HTERT RPE-1 (cell line): Measurements from ENCODE around the gene SPATA31E1.
"Not testable (repeated sequence)": the region's sequence is repeated elsewhere in the genome, so short reads cannot be mapped to it uniquely, and the experiment has no call there.

Experiments
- in situ Hi-C: fragments of 300-500 bp; cut with MboI; formaldehyde crosslinking; loops from 4 replicates; pipeline ENCODE4 v1.14.3; 2020; ENCODE audit warnings: low sequenced_read_pairs

Gene SPATA31E1

DNA sequence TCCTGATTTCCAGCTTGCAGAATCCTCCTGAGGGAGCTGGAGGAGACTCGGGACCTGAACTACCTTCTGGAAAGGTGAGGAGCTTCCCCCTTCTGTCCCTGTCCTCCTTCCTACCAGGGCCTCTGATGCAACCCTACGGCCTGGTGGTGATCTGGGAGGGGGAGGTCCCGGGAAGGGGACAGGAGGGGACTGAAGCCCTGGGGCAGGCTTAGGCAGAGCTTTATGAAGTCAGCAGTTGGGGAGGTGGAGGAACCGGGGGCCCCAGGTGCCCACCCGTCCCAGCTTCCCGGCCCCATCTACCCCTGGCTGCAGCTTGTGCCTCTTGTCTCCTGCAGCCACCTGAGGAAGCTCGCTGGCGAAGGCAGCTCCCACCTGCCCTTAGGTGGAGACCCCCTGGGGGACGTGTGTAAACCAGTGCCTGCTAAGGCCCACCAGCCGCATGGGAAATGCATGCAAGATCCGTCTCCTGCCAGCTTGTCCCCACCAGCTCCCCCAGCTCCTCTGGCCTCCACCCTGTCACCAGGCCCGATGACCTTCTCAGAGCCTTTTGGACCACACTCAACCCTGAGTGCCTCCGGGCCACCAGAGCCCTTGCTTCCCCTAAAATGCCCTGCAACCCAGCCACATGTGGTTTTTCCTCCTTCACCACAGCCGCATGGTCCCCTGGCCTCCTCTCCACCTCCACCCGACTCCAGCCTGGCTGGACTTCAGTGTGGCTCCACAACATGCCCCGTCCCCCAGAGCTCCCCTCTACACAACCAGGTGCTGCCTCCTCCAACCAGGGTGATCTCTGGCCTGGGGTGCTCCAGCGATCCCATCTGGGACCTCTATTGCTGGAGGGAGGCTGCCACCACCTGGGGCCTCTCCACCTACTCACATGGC lies 2.1 kb downstream of the SPATA31E1 start:
- in situ Hi-C loops, result no loop called here

DNA sequence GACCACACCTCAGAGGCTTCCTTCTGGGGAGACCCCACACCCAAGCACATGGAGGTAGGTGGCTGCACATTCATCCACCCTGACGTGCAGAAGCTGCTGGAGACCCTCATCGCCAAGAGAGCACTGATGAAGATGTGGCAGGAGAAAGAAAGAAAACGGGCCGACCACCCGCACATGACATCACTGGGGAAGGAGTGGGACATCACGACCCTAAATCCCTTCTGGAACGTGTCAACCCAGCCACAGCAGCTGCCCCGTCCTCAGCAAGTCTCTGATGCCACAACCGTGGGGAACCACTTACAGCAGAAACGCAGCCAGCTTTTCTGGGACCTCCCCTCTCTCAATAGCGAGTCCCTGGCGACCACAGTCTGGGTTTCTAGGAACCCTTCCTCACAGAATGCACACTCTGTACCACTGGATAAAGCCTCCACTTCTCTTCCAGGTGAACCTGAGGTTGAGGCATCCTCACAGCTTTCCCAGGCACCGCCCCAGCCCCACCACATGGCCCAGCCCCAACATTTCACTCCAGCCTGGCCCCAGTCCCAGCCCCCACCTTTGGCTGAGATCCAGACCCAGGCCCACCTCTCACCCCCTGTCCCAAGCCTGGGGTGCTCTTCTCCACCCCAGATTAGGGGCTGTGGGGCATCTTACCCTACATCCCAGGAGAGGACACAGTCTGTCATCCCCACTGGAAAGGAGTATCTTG lies 3.0 kb downstream of the SPATA31E1 start:
- in situ Hi-C loops, result no loop called here

DNA sequence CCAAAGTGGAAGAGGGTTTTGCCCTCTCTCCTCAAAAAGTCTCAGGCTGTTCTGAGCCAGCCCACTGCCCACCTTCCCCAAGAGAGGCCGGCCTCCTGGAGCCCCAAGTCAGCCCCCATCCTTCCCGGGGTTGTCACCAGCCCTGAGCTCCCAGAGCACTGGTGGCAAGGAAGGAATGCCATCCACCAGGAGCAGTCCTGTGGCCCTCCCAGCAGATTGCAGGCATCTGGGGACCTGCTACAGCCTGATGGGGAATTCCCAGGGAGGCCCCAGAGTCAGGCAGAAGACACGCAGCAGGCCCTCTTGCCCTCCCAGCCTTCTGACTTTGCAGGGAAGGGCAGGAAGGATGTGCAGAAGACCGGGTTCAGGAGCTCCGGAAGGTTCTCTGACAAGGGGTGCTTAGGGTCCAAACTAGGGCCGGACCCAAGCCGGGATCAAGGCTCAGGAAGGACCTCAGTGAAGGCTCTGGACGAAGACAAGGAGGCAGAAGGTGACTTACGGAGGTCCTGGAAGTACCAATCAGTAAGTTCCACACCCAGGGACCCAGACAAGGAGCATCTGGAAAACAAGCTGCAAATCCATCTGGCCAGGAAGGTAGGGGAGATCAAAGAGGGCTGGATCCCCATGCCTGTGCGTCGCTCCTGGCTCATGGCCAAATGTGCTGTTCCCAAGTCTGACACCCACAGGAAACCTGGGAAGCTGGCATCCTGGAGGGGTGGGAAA lies 3.7 kb downstream of the SPATA31E1 start:
- in situ Hi-C loops, result no loop called here

DNA sequence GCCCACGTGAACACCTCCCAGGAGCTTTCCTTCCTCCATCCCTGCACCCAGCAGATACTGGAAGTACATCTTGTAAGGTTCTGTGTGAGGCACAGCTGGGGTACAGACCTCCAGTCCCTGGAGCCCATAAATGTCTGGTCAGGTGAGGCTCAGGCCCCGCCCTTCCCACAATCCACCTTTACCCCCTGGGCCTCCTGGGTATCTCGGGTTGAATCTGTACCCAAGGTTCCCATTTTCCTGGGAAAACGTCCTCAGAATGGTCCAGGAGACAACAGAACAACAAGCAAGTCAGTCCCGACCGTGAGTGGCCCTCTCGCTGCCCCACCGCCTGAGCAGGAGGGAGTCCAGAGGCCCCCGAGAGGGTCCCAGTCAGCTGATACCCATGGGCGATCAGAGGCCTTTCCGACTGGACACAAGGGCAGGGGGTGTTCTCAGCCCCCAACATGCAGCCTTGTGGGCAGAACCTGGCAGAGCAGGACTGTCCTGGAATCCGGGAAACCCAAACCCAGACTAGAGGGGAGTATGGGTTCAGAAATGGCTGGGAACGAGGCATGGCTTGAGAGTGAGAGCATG lies 4.3 kb downstream of the SPATA31E1 start:
- in situ Hi-C loops, result no loop called here

DNA sequence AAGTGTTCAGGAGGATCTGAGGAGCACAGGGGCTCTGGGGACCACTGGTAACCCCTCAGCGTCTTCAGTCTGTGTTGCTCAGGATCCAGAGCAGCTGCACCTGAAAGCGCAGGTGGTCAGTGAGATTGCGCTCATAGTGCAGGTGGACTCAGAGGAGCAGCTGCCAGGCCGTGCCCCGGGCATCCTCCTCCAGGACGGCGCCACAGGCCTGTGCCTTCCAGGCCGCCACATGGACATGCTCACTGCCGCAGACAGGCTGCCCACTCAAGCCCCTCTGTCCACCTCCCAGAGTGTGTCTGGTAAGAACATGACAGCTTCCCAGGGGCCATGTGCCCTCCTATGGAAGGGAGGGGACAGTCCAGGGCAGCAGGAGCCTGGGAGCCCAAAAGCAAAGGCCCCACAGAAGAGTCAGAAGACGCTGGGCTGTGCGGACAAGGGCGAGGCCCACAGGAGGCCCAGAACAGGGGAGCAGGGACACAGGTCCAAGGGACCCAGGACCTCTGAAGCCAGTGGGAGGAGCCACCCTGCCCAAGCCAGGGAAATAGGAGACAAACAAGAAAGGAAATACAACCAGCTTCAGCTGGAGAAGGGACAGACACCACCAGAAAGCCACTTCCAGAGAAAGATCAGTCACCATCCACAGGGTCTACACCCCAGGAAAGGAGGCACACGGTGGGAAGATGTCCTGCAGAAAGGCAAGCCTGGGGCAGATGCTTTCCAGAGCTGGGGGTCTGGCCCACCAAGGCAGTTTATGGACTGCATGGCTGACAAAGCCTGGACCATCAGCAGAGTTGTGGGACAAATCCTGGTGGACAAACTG lies 5.2 kb downstream of the SPATA31E1 start:
- in situ Hi-C loops, result no loop called here

DNA sequence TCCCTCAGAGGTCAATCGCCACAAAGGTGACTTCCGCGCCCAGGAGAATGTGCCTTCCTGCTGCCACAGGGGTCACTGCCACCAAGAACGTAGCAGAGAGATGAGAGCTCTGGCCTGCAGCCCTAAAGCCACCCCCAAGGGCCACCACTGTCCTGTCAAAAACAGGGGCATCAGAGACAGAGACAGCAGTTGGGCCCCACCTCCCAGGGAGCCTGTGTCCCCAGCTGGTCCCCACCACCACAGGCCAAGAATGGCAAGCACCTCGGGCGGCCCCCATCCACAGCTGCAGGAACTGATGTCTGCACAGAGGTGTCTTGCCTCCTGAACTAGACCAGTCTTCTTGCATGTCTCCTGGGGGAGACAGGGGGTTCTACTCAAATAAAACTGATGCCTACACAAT lies 5.8 kb downstream of the SPATA31E1 start:
- in situ Hi-C loops, result no loop called here

DNA sequence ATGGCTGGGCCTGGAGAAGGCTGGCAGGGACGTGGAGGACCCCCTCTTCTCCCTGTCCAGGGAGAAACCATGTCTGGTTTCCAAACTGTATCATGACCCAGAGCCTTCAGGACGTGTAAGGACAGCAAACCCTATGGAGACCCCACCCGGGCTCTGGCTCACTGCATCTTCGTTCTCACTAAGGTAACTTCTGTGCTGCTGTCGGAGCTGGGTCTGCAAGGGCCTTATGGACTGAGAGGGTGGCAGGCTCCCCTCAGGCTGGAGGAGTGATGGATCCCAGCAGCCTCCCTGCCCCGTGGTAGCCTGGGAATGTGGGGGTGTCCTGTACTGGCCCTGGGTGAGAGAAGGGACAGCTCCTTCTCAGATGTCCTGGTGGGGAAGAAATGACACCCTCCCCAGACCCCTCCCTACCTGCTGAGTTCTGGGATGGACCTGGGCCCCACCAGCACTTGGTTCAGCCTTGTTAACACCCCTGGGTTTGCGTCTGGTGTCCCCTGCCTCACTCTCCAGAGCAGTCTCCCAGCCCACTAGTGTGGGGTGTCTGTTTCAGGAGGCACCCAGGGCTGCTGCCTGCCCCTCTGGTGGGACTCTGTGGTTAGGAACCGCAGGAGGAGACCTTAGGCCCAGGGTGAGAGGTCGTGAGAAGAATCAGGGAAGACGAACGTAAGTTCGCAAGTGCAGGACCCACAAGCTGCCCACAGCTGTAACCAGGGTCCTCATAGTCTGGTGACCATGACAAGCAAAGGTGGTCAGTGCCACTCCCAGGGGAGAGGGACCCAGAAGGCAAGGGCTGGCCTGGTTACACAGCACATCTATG lies 6.6 kb downstream of the SPATA31E1 start:
- in situ Hi-C loops, result no loop called here

DNA sequence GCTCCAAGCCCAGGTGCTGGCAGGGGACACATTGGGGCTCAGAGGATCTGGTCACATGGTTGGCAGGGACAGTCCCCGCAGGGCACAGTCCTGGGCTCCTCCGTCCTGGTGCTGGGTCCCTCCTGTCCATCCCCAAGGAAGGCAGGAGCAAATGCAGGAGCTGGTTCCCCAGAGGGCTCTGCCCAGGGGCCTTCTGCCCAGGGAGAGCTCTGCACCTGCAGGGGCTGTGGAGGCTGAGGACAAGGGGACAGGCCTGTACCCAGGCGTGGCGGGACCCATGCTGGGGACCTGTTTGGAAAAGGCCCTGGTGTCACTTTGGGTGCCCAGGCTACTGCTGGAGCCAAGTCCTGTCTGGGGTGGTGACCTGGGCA lies 7.2 kb downstream of the SPATA31E1 start:
- in situ Hi-C loops, result no loop called here

DNA sequence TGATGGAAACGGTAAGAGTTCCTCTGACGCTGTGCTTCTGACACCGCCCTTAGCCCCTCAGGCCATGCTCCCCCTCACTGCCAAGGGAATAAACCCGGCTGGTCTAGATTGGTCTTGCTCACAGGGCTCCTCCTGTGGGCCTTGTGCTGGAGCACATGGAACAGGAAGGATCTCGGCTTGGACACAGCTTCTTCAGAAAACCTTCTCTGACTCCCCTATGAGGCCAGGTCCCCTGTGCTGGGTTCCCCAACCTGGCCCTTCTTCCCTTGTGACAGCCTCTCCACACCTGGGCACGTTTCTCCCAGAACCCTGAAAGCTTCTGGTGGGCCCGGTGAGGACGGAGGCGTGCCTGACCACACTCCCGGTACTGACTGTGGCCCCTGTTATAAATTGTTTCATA lies 8.2 kb downstream of the SPATA31E1 start:
- in situ Hi-C loops, result no loop called here

DNA sequence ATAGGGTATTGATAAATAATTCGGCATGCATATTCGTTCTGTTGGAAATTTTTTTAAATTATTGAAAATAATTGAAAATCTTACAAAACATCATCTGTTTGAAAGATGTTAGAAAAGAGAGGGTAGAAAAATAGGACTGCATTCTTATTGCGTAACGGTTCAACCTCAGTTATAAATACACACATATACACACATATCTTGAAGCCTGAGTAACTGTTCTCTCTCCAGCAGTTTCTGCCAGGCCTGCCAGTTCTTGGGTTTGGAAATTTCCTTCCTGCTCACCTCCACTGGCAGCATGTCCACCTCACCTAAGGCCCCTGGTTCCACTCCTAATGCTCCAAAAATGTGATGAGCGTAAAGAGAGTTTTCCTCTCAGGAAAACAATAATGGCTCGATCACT lies 9.1 kb downstream of the SPATA31E1 start:
- in situ Hi-C loops, result no loop called here

DNA sequence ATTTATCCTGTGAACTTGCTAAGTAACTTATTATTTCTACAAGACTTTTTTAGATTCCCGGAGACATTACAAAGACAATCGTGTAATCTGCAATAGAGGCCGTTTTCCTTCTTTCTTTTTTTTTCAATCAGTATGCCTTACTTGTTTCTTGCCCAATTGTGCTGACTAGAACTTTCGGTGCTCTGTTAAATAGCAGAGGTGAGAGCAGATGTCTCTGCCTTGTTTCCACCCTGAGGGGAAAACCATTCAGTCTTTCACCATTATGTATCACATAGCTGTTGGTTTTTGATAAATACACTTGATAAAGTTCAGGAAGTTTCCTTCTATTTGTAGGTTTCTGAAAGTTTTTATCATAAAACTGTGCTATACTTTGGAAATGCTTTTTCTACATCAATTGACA lies 10.3 kb downstream of the SPATA31E1 start:
- in situ Hi-C loops, result no loop called here

DNA sequence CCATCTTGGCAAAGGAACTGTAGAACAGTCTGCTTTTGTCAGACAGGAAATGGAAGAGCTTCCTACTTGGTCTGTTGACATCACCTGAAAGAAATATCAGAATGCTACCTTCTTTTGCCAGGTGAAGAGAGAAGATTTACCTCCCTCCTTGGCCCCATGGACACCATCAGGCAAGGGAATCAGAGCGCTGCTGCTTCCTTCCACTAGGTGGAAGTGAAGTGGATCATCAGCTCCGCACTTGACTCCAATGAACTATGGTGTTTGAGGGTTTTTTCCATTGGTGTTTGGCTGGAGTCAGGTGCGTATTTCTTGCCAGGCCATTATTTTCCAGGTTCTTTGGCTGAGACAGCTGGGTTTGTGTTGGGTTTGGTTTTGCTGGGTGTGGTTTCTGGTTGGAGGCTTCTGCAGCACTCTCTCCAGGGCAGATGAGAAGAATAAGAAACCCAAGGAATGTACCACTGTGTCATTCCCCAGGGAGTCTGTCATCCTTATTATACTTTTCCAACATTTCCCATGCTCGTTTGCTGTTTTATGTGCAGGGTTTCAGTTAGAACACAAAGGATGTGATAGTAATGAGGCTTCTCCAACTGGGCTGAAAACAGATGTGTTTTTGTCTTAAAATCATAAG lies 12.4 kb downstream of the SPATA31E1 start:
- in situ Hi-C loops, result no loop called here

DNA sequence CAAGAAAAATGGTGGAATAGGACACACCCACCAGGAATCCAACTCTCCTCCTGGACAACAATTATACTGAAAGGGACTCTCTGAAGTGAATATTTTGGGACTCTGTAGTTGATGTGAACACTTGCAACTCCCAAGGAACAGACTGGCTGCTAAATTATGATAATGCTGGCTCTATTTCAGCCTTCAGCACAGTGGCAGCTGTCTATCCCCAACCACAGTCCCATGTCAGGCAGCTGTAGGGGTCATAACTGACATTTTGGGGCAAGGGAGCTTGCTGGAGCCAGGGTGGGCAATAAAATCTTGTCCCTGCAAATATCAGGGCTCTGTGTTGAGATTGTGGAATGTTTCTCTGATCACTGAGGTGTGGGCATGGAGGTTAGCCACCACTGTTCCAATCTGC lies 14.2 kb downstream of the SPATA31E1 start:
- in situ Hi-C loops, result no loop called here

DNA sequence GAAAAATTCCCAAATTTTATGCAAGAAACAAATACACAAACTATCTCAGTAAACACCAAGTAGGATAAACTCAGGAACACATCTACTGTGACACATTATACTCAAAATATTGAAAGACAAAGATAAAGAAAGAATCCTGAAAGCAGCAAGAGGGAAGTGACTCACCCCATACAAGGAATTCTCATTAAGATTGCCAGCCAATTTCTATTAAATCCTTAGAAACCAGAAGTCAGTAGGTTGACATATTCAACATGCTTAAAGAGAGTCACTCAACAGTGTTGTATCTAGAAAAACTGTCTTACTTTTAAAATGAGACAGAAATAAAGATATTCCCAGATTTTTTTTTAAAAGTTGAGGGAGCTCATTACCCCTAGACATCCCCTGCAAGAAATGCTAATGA lies 15.5 kb downstream of the SPATA31E1 start:
- in situ Hi-C loops, result no loop called here

DNA sequence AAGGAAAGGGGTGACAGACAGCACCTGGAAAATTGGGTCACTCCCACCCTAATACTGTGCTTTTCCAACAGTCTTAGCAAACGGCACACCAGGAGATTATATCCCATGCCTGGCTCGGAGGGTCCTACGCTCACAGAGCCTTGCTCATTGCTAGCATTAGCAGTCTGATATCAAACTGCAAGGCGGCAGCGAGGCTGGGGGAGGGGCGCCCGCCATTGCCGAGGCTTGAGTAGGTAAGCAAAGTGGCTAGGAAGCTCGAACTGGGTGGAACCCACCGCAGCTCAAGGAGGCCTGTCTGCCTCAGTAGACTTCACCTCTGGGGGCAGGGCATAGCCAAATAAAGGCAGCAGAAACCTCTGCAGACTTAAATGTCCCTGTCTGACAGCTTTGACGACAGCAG lies 19.7 kb downstream of the SPATA31E1 start:
- in situ Hi-C loops, result not testable (repeated sequence)

DNA sequence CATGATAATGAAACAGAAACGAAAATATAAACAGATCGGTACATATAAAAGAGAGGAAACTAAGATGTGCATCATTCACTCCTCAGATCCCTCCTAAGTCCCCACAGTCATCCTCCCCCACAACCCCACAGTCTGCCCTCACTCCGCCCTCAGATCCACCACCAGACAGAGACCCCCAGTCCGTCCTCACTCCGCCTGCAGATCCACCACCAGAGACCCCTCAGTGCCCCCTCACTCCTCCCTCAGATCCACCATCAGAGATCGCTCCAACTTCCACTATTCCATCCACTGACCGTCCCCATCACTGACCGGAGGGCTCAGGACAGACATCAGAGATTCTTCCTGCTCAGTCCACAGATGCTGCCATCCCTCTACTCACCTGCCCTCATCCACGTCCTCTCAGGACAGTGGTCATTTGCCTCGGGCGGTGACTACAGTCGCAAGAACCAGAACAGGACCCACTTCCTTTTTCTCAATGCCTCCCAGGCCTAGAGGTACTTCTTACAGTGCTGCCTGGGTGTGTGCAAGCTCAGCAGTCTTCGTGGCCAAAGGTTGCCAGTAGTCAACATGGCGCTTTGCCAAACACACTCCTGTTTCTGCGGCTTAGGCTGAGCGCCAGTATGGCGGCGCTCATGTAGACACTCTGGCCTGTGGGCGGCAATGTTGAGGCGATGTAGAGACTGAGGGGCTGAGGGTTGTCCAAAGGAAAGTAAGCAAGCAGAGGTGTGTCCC lies 26.8 kb downstream of the SPATA31E1 start:
- in situ Hi-C loops, result no loop called here

DNA sequence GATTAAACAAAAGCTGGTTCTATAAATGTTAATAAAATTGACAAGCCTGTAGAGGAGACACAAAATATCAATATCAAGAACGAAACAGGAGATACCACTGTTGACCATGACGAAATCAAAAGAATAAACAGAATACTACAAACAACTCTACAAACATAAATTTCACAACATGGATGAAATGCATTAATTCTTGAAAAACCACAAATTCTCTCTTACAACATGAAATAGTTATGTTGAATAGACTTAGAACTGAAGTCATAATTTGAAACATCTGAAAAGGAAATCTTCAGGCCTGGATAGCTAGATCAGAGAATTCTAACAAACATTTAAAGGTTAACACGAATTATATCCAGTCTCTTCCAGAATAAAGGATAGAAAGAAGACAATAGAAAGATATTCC lies 28.1 kb downstream of the SPATA31E1 start:
- in situ Hi-C loops, result no loop called here

DNA sequence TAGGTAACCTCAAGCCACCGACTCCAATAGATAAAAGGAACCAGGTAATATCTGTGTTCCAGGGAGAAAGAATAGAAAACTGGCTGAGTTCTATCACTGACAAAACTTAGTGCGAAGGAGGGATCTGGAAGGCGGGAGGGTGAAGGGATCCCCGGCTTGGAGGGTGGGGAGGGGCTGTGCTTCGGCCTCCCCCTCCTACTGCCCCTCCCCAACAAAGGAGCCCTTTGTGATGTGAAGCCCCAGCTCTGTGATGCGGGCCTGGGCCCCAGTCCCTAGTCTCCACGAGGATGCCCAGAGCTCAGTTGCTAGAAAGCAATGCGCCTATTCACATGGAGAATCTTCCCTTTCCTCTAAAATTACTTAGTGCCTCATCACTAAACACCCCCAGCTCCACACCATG lies 35.0 kb downstream of the SPATA31E1 start, which contains the start of gene SPATA31C1:
SPATA31C1 (plus strand) TSS at position 301 of the 400 bp plus-strand sequence.
- in situ Hi-C loops, result not testable (repeated sequence)
